Thyroid gland (tissue), 4 donors: ENCODE results near the gene SLC12A4.

Experiments
- POLR2A ChIP-seq, 2 donors: fragments of 450-650 bp; IDR thresholded peaks; one replicate each; pipeline ENCODE4 v1.6.1; 2017; ENCODE audit warnings: antibody characterized with exemption in 2 of 2, mild to moderate bottlenecking in 2 of 2, moderate library complexity in 1 of 2
- TF ChIP-seq, protein P1 (sequence below), 6 experiments: fragments of 200-600 bp in 3 of 6; fragments of 450-650 bp in 3 of 6; sonication (generic) in 3 of 6; IDR thresholded peaks; one replicate each; pipeline ENCODE4 v1.5.1; 2016 to 2019; ENCODE audit warnings: antibody characterized with exemption in 6 of 6, mild to moderate bottlenecking in 2 of 6, inconsistent platforms in 1 of 6, moderate library complexity in 1 of 6

DNA sequence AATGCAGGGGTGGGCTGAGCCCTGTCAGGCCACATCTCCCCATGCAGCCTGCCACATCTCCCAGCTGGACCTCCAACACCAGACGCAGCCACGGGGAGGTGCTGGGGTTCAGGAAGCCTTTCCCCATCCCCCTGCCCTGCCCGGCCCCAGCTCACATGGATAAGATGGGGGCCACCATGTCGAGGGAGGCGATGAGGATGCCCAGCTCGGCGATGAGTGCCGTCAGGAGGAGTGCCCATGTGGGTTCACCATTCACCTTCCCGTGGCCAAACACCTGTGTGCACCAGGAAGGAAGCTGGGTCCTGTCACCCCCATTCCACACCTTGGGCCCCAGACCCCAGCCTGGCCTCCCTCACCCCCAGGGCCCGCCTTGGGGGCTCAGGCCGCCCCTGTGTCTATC lies 18.8 kb downstream of the SLC12A4 start:
- no peak for TF ChIP-seq POLR2A (IDR thresholded peaks at IDR 0.05)
- TF ChIP-seq, protein P1, sequence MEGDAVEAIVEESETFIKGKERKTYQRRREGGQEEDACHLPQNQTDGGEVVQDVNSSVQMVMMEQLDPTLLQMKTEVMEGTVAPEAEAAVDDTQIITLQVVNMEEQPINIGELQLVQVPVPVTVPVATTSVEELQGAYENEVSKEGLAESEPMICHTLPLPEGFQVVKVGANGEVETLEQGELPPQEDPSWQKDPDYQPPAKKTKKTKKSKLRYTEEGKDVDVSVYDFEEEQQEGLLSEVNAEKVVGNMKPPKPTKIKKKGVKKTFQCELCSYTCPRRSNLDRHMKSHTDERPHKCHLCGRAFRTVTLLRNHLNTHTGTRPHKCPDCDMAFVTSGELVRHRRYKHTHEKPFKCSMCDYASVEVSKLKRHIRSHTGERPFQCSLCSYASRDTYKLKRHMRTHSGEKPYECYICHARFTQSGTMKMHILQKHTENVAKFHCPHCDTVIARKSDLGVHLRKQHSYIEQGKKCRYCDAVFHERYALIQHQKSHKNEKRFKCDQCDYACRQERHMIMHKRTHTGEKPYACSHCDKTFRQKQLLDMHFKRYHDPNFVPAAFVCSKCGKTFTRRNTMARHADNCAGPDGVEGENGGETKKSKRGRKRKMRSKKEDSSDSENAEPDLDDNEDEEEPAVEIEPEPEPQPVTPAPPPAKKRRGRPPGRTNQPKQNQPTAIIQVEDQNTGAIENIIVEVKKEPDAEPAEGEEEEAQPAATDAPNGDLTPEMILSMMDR (IDR thresholded peaks at IDR 0.05), result no peak
